Fibroblast of mammary gland (primary cell): ENCODE data around the gene CBX6.

Experiments
- DNase-seq: peaks from one replicate; pipeline ENCODE4 v3.0.0-alpha.2; 2010; ENCODE audit warnings: low read depth
- H3K4me3 ChIP-seq: 2 replicates; pipeline ENCODE4 v1.5.1; 2011; ENCODE audit warnings: low read depth, mild to moderate bottlenecking, low read length, moderate library complexity; ENCODE audit not compliant: control insufficient read depth
- CTCF ChIP-seq: conservative IDR thresholded peaks from 2 replicates; pipeline ENCODE4 v1.5.1; 2011; ENCODE audit warnings: low read depth, low read length, inconsistent platforms; ENCODE audit not compliant: control insufficient read depth, insufficient read depth

The CBX6 gene

GRCh38 chr22:38874529-38875222, 2.7 kb upstream of the CBX6 start:
- DNase-seq, result no peak
- TF ChIP-seq CTCF, result no peak
- H3K4me3 ChIP-seq, result no peak overlapping the region

GRCh38 chr22:38873469-38874411, 1.7 kb upstream of the CBX6 start:
- H3K4me3 ChIP-seq, result no peak overlapping the region
- TF ChIP-seq CTCF, result no peak
- DNase-seq, result no peak

GRCh38 chr22:38872831-38873248, 824 bp upstream of the CBX6 start:
- TF ChIP-seq CTCF, result no peak
- H3K4me3 ChIP-seq, result peak overlapping the region; percentile 72
- no peak for DNase-seq

GRCh38 chr22:38871360-38872171, 450 bp downstream of the CBX6 start:
- DNase-seq, result no peak
- no peak for TF ChIP-seq CTCF
- H3K4me3 ChIP-seq, result peak overlapping the region; percentile 64

- H3K4me3 ChIP-seq, result peak overlapping the region; percentile 64
- no peak for DNase-seq
- TF ChIP-seq CTCF, result no peak
These were observed 1.1 kb downstream of the CBX6 start for GRCh38 chr22:38870791-38871359.

GRCh38 chr22:38870312-38870741, 1.7 kb downstream of the CBX6 start:
- TF ChIP-seq CTCF, result peak; percentile 95
- peak overlapping the region; percentile 64 for H3K4me3 ChIP-seq
- DNase-seq, result peak; percentile 81
